NCI-H2081 treated with DMSO at 0.1 percent for 48 hours (cell line): ENCODE measurements around the gene FERMT3.
A peak's percentile ranks its signal among the peaks of the same experiment; 100 is the strongest.

Source experiments
- DNase-seq: peaks from one replicate; lab custom pipeline; 2025; lab: John Stamatoyannopoulos, UW

The FERMT3 gene

GRCh38 chr11:64220798-64221197 is 14.3 kb downstream of the FERMT3 start:
- DNase-seq, result no peak

GRCh38 chr11:64222651-64223000 is 16.1 kb downstream of the FERMT3 start:
- no peak for DNase-seq

DNA sequence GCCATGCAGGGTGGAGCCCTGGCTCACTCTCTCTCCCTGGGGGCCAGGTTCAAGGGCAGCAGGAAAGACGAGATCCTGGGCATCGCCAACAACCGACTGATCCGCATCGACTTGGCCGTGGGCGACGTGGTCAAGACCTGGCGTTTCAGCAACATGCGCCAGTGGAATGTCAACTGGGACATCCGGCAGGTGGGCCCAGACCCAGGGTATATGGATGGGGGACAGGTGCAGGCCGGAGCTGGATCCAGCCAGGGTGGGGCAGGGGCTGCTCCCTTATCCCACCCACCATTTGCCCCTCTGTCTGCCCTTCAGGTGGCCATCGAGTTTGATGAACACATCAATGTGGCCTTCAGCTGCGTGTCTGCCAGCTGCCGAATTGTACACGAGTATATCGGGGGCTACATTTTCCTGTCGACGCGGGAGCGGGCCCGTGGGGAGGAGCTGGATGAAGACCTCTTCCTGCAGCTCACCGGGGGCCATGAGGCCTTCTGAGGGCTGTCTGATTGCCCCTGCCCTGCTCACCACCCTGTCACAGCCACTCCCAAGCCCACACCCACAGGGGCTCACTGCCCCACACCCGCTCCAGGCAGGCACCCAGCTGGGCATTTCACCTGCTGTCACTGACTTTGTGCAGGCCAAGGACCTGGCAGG is 16.6 kb downstream of the FERMT3 start:
- DNase-seq, result no peak

DNA sequence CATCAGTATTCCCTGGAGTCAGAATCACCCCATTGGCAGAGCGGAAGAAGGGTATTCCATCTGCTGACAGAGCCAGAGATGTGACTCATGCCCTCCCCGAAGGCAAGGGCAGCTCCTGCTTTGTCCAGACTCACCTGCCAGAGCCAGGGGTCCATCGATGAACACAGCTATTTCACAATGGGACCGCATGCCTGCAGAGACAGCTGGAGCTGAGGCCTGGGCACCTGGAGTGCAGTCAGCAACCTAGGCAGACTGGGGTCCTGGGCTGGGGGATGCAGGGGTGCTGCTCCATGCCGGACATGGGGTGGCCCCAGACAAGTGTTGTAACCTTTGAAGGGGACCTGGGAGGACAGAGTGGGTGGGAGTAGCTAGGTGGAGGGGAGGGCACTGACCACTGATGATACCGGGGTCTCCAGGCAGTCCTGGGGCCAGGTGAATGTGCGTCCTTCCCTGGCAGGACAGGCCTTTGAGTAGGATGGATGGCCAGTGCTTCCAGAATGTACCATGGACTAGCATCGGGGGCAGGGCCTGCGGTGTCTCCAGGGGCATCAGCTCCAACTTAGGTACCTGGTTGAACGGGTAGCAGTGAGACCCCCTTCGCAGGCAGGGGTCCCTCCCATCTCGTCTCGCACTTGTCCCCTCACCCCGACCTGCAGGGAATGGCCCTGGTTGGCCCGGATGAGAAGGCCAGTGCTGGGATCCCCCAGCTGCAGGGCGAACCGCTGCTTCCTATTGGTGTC is 17.8 kb downstream of the FERMT3 start:
- no peak for DNase-seq

- DNase-seq, result no peak
These were observed 18.5 kb downstream of the FERMT3 start for GRCh38 chr11:64224891-64225607.

GRCh38 chr11:64225608-64226506 is 19.3 kb downstream of the FERMT3 start, which contains the start of the genes NUDT22 and TRPT1:
Gene NUDT22, plus strand, starts transcription at chr11:64226274. Its CDS starts 379 bp downstream, at chr11:64226653.
Gene TRPT1, minus strand, starts transcription at chr11:64226186. Its CDS starts 326 bp downstream, at chr11:64225860.
- DNase-seq, result no peak

DNA sequence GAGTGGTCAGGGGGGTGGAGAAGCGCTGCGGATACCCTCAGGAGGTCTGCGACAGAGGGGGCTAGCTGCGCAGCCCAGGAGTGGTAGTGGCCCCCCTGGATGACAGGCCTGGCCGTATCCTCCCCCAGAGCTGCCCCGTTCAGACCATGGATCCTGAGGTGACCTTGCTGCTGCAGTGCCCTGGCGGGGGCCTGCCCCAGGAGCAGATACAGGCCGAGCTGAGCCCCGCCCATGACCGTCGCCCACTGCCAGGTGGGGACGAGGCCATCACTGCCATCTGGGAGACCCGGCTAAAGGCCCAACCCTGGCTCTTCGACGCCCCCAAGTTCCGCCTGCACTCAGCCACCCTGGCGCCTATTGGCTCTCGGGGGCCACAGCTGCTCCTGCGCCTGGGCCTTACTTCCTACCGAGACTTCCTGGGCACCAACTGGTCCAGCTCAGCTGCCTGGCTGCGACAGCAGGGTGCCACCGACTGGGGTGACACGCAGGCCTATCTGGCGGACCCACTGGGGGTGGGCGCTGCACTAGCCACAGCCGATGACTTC is 20.1 kb downstream of the FERMT3 start:
- no peak for DNase-seq

DNA sequence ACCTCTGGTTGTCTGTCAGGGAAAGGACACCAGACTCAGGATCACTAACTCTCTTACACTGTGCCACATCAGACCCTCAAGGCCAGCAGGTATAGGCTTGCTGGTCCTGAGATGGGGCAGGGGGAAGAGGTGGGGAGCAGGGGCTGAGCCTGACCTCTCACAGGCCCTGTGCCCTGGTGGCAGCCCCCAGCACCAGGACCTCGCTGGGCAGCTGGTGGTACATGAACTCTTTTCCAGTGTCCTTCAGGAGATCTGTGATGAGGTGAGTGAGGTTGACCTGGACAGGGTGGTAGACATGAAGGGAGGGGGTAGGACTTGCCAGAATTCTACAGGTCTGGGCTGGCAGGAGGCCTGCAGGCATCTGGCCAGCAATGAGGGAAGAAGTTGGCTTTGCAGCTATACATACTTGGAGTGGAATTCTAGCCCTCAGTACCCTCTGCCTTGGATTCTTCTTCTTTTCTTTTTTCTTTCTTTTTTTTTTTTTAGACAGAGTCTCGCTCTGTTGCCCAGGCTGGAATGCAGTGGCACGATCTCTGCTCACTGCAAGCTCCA is 21.0 kb downstream of the FERMT3 start:
- DNase-seq, result no peak

GRCh38 chr11:64229090-64229743 is 22.7 kb downstream of the FERMT3 start:
- DNase-seq, result no peak

GRCh38 chr11:64229744-64230170 is 23.2 kb downstream of the FERMT3 start:
- no peak for DNase-seq

- peak; percentile 72 for DNase-seq
These were observed 23.9 kb downstream of the FERMT3 start, which contains the start of gene DNAJC4 for GRCh38 chr11:64230171-64230984. Gene DNAJC4, plus strand, starts transcription at chr11:64230548. Its CDS starts 307 bp downstream, at chr11:64230855.

- DNase-seq, result no peak
These were observed 24.5 kb downstream of the FERMT3 start for GRCh38 chr11:64230985-64231365.

DNA sequence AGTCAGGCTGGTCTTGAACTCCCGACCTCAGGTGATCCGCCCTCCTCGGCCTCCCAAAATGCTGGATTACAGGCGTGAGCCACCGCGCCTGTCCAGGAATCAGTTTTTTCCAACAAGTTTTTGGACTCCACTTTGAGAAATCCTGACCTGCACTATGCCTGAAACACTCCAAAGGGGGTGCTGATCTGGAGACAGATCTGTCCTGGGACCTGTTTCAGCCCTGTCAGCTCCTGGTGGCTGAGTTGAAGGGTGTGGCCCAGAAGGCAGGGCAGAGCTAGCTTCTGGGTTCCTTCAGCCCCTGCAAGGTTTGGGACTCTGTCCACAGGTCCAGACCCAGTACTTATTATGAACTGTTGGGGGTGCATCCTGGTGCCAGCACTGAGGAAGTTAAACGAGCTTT is 25.0 kb downstream of the FERMT3 start:
- no peak for DNase-seq

DNA sequence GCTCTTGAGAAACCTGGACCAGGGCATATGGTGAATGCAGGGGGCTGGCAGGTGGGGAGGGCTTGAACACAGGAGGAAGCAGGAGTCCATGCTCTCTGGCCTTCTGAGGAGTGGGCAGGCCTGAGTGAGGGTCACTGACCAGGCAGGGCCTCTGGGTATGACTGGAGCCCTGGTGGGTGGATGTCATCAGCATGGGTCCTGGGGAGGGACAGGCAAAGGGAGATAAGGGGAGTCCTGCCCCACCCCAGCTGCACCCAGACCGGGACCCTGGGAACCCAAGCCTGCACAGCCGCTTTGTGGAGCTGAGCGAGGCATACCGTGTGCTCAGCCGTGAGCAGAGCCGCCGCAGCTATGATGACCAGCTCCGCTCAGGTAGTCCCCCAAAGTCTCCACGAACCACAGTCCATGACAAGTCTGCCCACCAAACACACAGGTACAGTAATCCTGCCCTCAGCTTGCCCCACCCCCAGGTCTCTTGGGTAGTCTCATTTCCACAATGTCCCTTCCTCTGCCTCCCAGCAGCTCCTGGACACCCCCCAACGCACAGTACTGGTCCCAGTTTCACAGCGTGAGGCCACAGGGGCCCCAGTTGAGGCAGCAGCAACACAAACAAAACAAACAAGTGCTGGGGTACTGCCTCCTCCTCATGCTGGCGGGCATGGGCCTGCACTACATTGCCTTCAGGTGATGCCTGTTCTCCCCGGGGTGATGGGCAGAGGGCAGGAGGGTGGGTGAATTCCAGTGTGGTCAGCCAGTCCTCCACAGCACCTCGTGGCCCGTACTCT is 25.9 kb downstream of the FERMT3 start:
- no peak for DNase-seq

DNA sequence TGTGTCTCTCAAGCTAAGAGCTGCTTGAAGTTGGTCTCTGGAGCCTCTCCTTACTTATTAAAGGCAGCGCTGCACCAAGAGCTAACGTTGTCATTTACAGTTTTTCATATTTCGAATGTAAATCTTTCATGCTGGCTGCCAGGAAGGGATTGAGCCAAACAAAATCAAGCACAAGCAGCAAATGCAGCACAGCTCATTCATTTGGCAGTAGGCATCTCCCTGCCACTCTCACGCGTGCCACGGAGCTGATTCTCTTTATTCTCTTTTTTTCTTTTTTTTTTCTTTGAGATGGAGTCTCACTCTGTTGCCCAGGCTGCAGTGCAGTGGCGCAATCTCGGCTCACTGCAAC is 26.4 kb downstream of the FERMT3 start:
- DNase-seq, result no peak

DNA sequence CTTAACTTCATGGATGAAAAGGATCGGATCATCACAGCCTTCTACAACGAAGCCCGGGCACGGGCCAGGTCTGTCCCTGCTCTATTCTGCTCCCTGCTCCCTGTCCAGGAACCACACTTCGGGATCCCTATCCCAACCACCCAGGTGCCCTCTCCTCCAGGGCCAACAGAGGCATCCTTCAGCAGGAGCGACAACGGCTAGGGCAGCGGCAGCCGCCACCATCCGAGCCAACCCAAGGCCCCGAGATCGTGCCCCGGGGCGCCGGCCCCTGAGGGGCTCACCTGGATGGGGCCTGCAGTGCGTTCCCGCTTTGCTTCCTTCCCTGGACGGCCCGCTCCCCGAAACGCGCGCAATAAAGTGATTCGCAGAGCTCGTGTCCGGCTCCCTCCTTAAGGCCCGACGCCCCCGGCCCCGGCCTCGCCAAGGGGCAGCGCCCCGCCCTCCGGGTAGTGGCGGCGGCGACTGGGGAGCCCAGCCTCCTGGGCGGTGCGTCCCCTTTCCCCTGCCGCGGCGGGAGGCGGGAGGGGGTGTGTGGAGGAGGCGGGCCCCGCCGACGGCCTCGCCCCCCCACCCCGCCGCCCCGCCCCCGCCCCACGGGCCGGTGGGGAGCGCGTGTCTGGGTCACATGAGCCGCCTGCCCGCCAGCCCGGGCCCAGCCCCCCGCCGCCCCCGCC is 27.5 kb downstream of the FERMT3 start, which contains the start of gene VEGFB:
Gene VEGFB (plus strand): TSS at position 672 of the 674 bp plus-strand sequence. CDS start 250 bp downstream, outside the sequence.
- no peak for DNase-seq

DNA sequence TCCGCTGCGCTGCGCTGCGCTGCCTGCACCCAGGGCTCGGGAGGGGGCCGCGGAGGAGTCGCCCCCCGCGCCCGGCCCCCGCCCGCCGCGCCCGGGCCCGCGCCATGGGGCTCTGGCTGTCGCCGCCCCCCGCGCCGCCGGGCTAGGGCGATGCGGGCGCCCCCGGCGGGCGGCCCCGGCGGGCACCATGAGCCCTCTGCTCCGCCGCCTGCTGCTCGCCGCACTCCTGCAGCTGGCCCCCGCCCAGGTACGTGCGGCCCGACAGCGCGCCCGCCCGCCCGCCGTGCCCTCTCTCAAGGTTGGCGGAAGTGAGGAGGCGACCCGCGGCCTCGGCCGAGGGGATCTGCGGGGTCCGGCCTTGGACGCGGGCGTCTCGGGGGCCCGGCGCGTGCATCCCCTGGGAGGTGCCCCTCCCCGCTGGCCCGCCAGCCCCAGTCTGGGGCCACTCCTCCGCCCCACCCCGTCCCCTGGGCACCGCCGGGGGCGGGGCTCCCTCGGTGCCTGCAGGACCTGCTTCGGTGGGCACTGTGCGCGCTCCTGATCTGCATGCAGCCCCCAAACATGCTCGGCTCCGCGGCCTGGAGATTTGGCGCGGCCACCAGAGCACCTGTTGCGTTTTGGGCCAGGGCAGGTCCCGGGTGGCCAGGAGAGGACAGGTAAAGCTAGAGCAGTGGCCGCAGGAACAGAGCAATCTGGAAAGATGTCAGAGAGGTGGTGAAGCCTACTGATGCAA is 28.3 kb downstream of the FERMT3 start:
- DNase-seq, result no peak
